HepG2 (cell line): ENCODE measurements around the gene EFS. TPM values are rescaled to one million over a fixed set of nuclear protein-coding genes. Genes with fewer than 3 reads are reported as not detected.

Experiments used
- BATF2 ChIP-seq: sonication (generic); formaldehyde crosslinking; IDR thresholded peaks from 2 replicates; pipeline ENCODE4 v1.8.0; 2022; ENCODE audit warnings: mild to moderate bottlenecking, missing genetic modification reagents, moderate library complexity
- FOXM1 ChIP-seq: sonication (generic); formaldehyde crosslinking; IDR thresholded peaks from 2 replicates; pipeline ENCODE4 v1.5.0; 2020; ENCODE audit warnings: missing genetic modification reagents
- GTF2F1 ChIP-seq: fragments of 150-350 bp; IDR thresholded peaks from 2 replicates; pipeline ENCODE4 v1.6.1; 2014; ENCODE audit warnings: low read length
- ISX ChIP-seq: sonication (generic); formaldehyde crosslinking; conservative IDR thresholded peaks from 2 replicates; pipeline ENCODE4 v1.5.0; 2020; ENCODE audit warnings: missing genetic modification reagents
- MAFK ChIP-seq, 2 experiments: IDR thresholded peaks in 1 of 2; conservative IDR thresholded peaks in 1 of 2; 2 replicates each; pipeline ENCODE4 v1.6.1; 2011; ENCODE audit warnings: improper control_type of control experiment in 2 of 2, low read length in 2 of 2
- MZF1 ChIP-seq: sonication (generic); formaldehyde crosslinking; IDR thresholded peaks from 2 replicates; pipeline ENCODE4 v1.8.1; 2023; ENCODE audit warnings: mild to moderate bottlenecking, missing genetic modification reagents, borderline replicate concordance
- NFKBIZ ChIP-seq: IDR thresholded peaks from 2 replicates; pipeline ENCODE4 v1.6.1; 2018; ENCODE audit warnings: missing genetic modification reagents, missing compliant biosample characterization
- RFX5 ChIP-seq: IDR thresholded peaks from 2 replicates; pipeline ENCODE4 v1.6.1; 2011; ENCODE audit warnings: low read depth, low read length, improper control_type of control experiment
- SSRP1 ChIP-seq: IDR thresholded peaks from 2 replicates; pipeline ENCODE4 v1.6.1; 2016; ENCODE audit warnings: control low read depth
- ZFY ChIP-seq: sonication (generic); formaldehyde crosslinking; IDR thresholded peaks from 2 replicates; pipeline ENCODE4 v1.4.0; 2020; ENCODE audit warnings: missing genetic modification reagents
- ZGPAT ChIP-seq: IDR thresholded peaks from 2 replicates; pipeline ENCODE4 v1.6.1; 2016; ENCODE audit warnings: mild to moderate bottlenecking
- ZNF12 ChIP-seq: sonication (generic); formaldehyde crosslinking; IDR thresholded peaks from 2 replicates; pipeline ENCODE4 v1.5.0; 2020; ENCODE audit warnings: missing genetic modification reagents
- ZNF30 ChIP-seq: sonication (generic); formaldehyde crosslinking; IDR thresholded peaks from 2 replicates; pipeline ENCODE4 v1.5.0; 2020; ENCODE audit warnings: mild to moderate bottlenecking, missing genetic modification reagents
- ZNF354B ChIP-seq: sonication (generic); formaldehyde crosslinking; IDR thresholded peaks from 2 replicates; pipeline ENCODE4 v1.8.0; 2022; ENCODE audit warnings: mild to moderate bottlenecking, missing genetic modification reagents
- ZNF362 ChIP-seq: sonication (generic); formaldehyde crosslinking; IDR thresholded peaks from 2 replicates; pipeline ENCODE4 v1.4.0; 2020; ENCODE audit warnings: missing genetic modification reagents, mild to moderate bottlenecking, borderline replicate concordance
- ZNF687 ChIP-seq: sonication (generic); formaldehyde crosslinking; IDR thresholded peaks from 2 replicates; pipeline ENCODE4 v1.5.1; 2020; ENCODE audit warnings: mild to moderate bottlenecking, missing genetic modification reagents, moderate library complexity
- ZNF777 ChIP-seq: sonication (generic); formaldehyde crosslinking; IDR thresholded peaks from 2 replicates; pipeline ENCODE4 v1.4.0; 2020; ENCODE audit warnings: missing genetic modification reagents
- ZSCAN12 ChIP-seq: sonication (generic); formaldehyde crosslinking; IDR thresholded peaks from 2 replicates; pipeline ENCODE4 v1.9.0; 2021; ENCODE audit warnings: mild to moderate bottlenecking, missing genetic modification reagents
- ZSCAN21 ChIP-seq: sonication (generic); formaldehyde crosslinking; IDR thresholded peaks from 2 replicates; pipeline ENCODE4 v1.8.0; 2022; ENCODE audit warnings: mild to moderate bottlenecking, missing genetic modification reagents, moderate library complexity, borderline replicate concordance
- polyA plus RNA-seq, 8 experiments: library from polyadenylated mRNA; depleted of rRNA in 3 of 8; stranded (reverse) in 7 of 8; unstranded in 1 of 8; fragments of >200 nt; fragmentation: Illumina TruSeq in 4 of 8; extraction: Trizol in 4 of 8; gene quantifications; 2 replicates each; pipeline versions ENCODE4 v1.2.1 to v1.2.3, GENCODE V29; 2011 to 2016; ENCODE audit warnings: low read depth in 4 of 8, missing spikeins in 1 of 8, mixed read lengths in 1 of 8; ENCODE audit not compliant: insufficient read depth in 1 of 8
- total RNA-seq, 5 experiments: library from RNA; depleted of rRNA; stranded (reverse); fragments of >200 nt; fragmentation: Illumina TruSeq; extraction: Trizol; gene quantifications; 2 replicates each; pipeline ENCODE4 v1.2.3, GENCODE V29; 2016; ENCODE audit warnings: low read depth in 1 of 5
- TF ChIP-seq, protein P1 (sequence below), 2 experiments: sonication (generic) in 1 of 2; formaldehyde crosslinking in 1 of 2; IDR thresholded peaks; 2 replicates each; pipeline versions ENCODE4 v1.4.0 to v1.6.1; 2018 to 2020; ENCODE audit warnings: missing genetic modification reagents in 2 of 2, borderline replicate concordance in 1 of 2, low read depth in 1 of 2, mild to moderate bottlenecking in 1 of 2, missing biosample characterization in 1 of 2

The EFS gene
- total and polyA plus RNA-seq, 2 of the 13 experiments (the other 11 are each of a cell fraction or from before 2014, with no cell fraction given): not detected

DNA sequence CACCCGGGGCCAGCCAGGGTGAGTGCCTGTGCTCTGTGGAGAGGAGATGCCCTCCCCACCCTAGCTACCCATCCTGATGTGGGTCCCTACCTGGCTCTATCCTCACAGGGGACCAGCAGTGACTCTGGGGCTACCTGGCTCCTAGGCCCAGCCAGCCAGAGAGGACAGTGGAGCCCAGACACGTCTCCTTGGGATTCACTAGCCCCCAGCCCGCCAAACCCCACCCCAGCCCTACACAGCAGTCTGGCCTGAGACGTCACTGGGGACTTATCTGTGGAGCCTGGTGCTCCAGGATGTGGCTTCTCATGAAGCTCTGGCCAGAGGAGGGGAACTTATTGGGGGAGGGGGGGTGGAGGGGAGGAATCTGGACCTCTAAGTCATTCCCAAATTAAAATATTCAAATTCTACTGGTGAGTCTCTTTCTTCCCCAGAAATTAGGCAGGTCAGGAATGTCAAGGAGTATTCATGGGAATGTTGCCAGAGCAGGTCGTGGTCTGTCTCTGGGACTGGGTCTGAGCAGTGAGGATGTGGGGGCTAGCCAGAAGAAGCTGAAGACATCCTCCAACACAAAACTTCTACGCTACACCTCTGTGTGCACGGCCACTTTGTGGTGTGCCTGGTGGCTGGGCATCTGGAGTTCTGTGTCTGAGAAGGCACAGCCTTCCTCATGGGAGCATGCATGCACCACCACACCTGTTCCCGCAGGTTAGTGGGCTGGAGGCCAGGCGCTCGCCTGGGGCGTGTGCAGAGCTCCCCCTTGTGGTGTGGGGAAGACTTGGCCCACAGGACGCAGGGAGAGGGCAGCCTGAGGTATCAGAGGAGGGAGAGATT lies 14.6 kb upstream of the EFS start (continued):
- no peak for TF ChIP-seq ZNF362 (CRISPR knock-in tag)
- no peak for TF ChIP-seq MZF1 (CRISPR knock-in tag)
- TF ChIP-seq ZNF12 (CRISPR knock-in tag): no peak
- TF ChIP-seq GTF2F1: no peak
- TF ChIP-seq, protein P1, sequence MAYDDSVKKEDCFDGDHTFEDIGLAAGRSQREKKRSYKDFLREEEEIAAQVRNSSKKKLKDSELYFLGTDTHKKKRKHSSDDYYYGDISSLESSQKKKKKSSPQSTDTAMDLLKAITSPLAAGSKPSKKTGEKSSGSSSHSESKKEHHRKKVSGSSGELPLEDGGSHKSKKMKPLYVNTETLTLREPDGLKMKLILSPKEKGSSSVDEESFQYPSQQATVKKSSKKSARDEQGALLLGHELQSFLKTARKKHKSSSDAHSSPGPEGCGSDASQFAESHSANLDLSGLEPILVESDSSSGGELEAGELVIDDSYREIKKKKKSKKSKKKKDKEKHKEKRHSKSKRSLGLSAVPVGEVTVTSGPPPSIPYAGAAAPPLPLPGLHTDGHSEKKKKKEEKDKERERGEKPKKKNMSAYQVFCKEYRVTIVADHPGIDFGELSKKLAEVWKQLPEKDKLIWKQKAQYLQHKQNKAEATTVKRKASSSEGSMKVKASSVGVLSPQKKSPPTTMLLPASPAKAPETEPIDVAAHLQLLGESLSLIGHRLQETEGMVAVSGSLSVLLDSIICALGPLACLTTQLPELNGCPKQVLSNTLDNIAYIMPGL (CRISPR knock-in tag; IDR thresholded peaks at IDR 0.05; ENCODE audit: borderline replicate concordance in 1 of 2, low read depth in 1 of 2): peak; percentile 81 to 84; a peak in 3 of 4 replicates
- TF ChIP-seq ZNF777 (CRISPR knock-in tag): no peak
- TF ChIP-seq SSRP1 (CRISPR knock-in tag): 0 out of 2 replicates have a peak, but pooled peaks have one; percentile 51
- no peak; the same call in 1 of the 2 replicates for TF ChIP-seq ZFY (CRISPR knock-in tag)
- no peak for TF ChIP-seq MAFK (conservative IDR thresholded peaks at IDR 0.05 in 1 of 2, IDR thresholded peaks at IDR 0.05 in 1 of 2; ENCODE audit: low read length in 2 of 2)
- TF ChIP-seq RFX5: no peak
- TF ChIP-seq FOXM1 (CRISPR knock-in tag): no peak
- TF ChIP-seq ZGPAT (CRISPR knock-in tag): 0 out of 2 replicates have a peak, but pooled peaks have one; percentile 26
- no peak for TF ChIP-seq ZNF30
- TF ChIP-seq ZSCAN12 (CRISPR knock-in tag): no peak
- peak; percentile 54 for TF ChIP-seq ZNF687
- no peak for TF ChIP-seq ZSCAN21 (CRISPR knock-in tag)
- peak; percentile 56; the same call in 1 of the 2 replicates for TF ChIP-seq BATF2 (CRISPR knock-in tag)
- TF ChIP-seq ISX (CRISPR knock-in tag): no peak
- no peak for TF ChIP-seq NFKBIZ
- no peak; the same call in 1 of the 2 replicates for TF ChIP-seq ZNF354B (CRISPR knock-in tag)
